Natural killer cell (primary cell): ENCODE data around the gene FOXC2. TPM values are rescaled to one million over a fixed set of nuclear protein-coding genes. Genes with fewer than 3 reads are reported as not detected.

ENCODE experiments used
- ATAC-seq, 3 donors: fragments of 150-1000 bp in 2 of 3; fragments of 200-7000 bp in 1 of 3; cut with Tn5 transposase; 1 replicate in 1 of 3; 2 replicates in 2 of 3; pipeline ENCODE4 v1.10.0; 2021; ENCODE audit warnings: mild to moderate bottlenecking in 2 of 3, moderate library complexity in 2 of 3
- DNase-seq, 2 donors: peaks; one replicate each; pipeline versions ENCODE4 v3.0.0 to v3.0.0-alpha.2; 2013 to 2021; ENCODE audit warnings: mixed read lengths in 1 of 2
- H3K27ac ChIP-seq: one replicate; pipeline ENCODE4 v1.5.1; 2013; ENCODE audit warnings: mild to moderate bottlenecking, low read length
- H3K27me3 ChIP-seq: one replicate; pipeline ENCODE4 v1.6.1; 2013; ENCODE audit warnings: low read length; ENCODE audit not compliant: control insufficient read depth, insufficient read depth
- H3K36me3 ChIP-seq: one replicate; pipeline ENCODE4 v1.6.1; 2013; ENCODE audit warnings: low read length; ENCODE audit not compliant: control insufficient read depth, insufficient read depth
- H3K4me1 ChIP-seq: one replicate; pipeline ENCODE4 v1.6.1; 2013; ENCODE audit warnings: low read length; ENCODE audit not compliant: control insufficient read depth, insufficient read depth
- H3K4me3 ChIP-seq: one replicate; pipeline ENCODE4 v1.5.1; 2013; ENCODE audit warnings: low read length
- H3K9me3 ChIP-seq: one replicate; pipeline ENCODE4 v1.6.1; 2013; ENCODE audit warnings: low read length; ENCODE audit not compliant: control insufficient read depth, insufficient read depth
- H3K27ac Mint-ChIP-seq, 2 donors: one replicate each; pipeline ENCODE4 v1.8.0; 2022; ENCODE audit warnings: mild to moderate bottlenecking in 2 of 2, mixed read lengths in 2 of 2, moderate library complexity in 1 of 2
- H3K27me3 Mint-ChIP-seq, 2 donors: one replicate each; pipeline ENCODE4 v1.8.0; 2022; ENCODE audit warnings: low read depth in 2 of 2, mixed read lengths in 2 of 2
- H3K36me3 Mint-ChIP-seq: one replicate; pipeline ENCODE4 v1.8.0; 2022; ENCODE audit warnings: mixed read lengths
- H3K4me1 Mint-ChIP-seq, 2 donors: one replicate each; pipeline ENCODE4 v1.8.0; 2022; ENCODE audit warnings: mixed read lengths in 2 of 2
- H3K4me3 Mint-ChIP-seq: one replicate; pipeline ENCODE4 v1.8.0; 2022; ENCODE audit warnings: mild to moderate bottlenecking, moderate library complexity, mixed read lengths
- H3K9me3 Mint-ChIP-seq, 2 donors: one replicate each; pipeline ENCODE4 v1.8.0; 2022; ENCODE audit warnings: mixed read lengths in 2 of 2
- CTCF ChIP-seq: fragments of 200-600 bp; IDR thresholded peaks from one replicate; pipeline ENCODE4 v1.8.0; 2022; ENCODE audit warnings: antibody characterized with exemption
- WGBS: methylation state at CpG from one replicate; pipeline ENCODE4 v1.1.7; 2013; ENCODE audit warnings: missing lambda C conversion rate; ENCODE audit not compliant: insufficient coverage; 5-methylcytosine and 5-hydroxymethylcytosine counted together
- intact Hi-C: fragments of 100-400 bp; cut with micrococcal nuclease; formaldehyde crosslinking; loops from one replicate; pipeline ENCODE4 v1.14.2; 2022
- total RNA-seq, 4 donors: library from RNA; stranded (reverse); fragments of 120-200 nt in 1 of 4; gene quantifications; one replicate each; pipeline versions ENCODE4 v1.2.3 to v1.2.4, GENCODE V29; 2013 to 2022

Gene FOXC2
- total RNA-seq, 3 donors from 2014 or later (not counting 1 experiment from before 2014, with no cell fraction given) = 0.14 TPM; not detected in 2

GRCh38 chr16:86542756-86543750 is 23.6 kb upstream of the FOXC2 start:
- Histone ChIP-seq H3K4me3 (no peak overlapping the region), H3K36me3 (peaks cover 61% of the 10 kb centered on the region), H3K27me3 (no peaks in the 10 kb centered on the region), H3K9me3 (no peaks in the 10 kb centered on the region), H3K27ac (no peak overlapping the region), H3K4me1 (no peaks in the 10 kb centered on the region)
- DNase-seq = no peak
- TF ChIP-seq CTCF = no peak
- H3K36me3 Mint-ChIP-seq = peaks cover 10% of the 10 kb centered on the region
- no peak for ATAC-seq
- no peak overlapping the region for H3K27ac Mint-ChIP-seq
- no peaks in the 10 kb centered on the region for H3K27me3 Mint-ChIP-seq
- 92% methylated on average over 21 of the region's 21 CpGs for WGBS
- no peak overlapping the region for H3K4me3 Mint-ChIP-seq
- intact Hi-C loops = no loop called here
- H3K9me3 Mint-ChIP-seq = no peaks in the 10 kb centered on the region
- peaks cover 0 to 4% of the 10 kb centered on the region in 2 donors for H3K4me1 Mint-ChIP-seq

- H3K36me3 ChIP-seq = peaks cover 50% of the 10 kb centered on the region
- WGBS = 82% methylated on average over 12 of the region's 12 CpGs
Observed at GRCh38 chr16:86545481-86545880, 21.1 kb upstream of the FOXC2 start.

GRCh38 chr16:86545954-86546637 is 20.5 kb upstream of the FOXC2 start:
- Histone ChIP-seq H3K9me3 (no peaks in the 10 kb centered on the region), H3K36me3 (peaks cover 44% of the 10 kb centered on the region), H3K4me1 (no peaks in the 10 kb centered on the region), H3K4me3 (no peak overlapping the region), H3K27me3 (no peaks in the 10 kb centered on the region), H3K27ac (no peak overlapping the region)
- H3K4me3 Mint-ChIP-seq = no peak overlapping the region
- H3K9me3 Mint-ChIP-seq = no peaks in the 10 kb centered on the region
- peaks cover 10% of the 10 kb centered on the region for H3K36me3 Mint-ChIP-seq
- intact Hi-C loops = no loop called here
- peaks cover 0 to 4% of the 10 kb centered on the region in 2 donors for H3K4me1 Mint-ChIP-seq
- H3K27ac Mint-ChIP-seq = no peak overlapping the region
- H3K27me3 Mint-ChIP-seq = no peaks in the 10 kb centered on the region
- TF ChIP-seq CTCF = no peak
- WGBS = 95% methylated on average over 19 of the region's 19 CpGs
- ATAC-seq (no peak), DNase-seq (no peak)

More at GRCh38 chr16:86545481-86545880, 21.1 kb upstream of the FOXC2 start:
- Histone ChIP-seq H3K9me3 (no peaks in the 10 kb centered on the region), H3K27ac (no peak overlapping the region), H3K4me1 (no peaks in the 10 kb centered on the region), H3K4me3 (no peak overlapping the region), H3K27me3 (no peaks in the 10 kb centered on the region)
- Mint-ChIP-seq H3K27ac (no peak overlapping the region), H3K36me3 (peaks cover 10% of the 10 kb centered on the region), H3K9me3 (no peaks in the 10 kb centered on the region), H3K4me1 (peaks cover 0 to 4% of the 10 kb centered on the region in 2 donors), H3K27me3 (no peaks in the 10 kb centered on the region), H3K4me3 (no peak overlapping the region)
- intact Hi-C loops = no loop called here
- TF ChIP-seq CTCF = no peak
- ATAC-seq (peak in 1 of 3 donors; percentile 49), DNase-seq (no peak)
